ENCODE data around the gene HEXA. TPM values are rescaled to one million over a fixed set of nuclear protein-coding genes. Genes with fewer than 3 reads are reported as not detected.

The HEXA gene
- polyA plus RNA-seq, 2 of the 4 experiments (the other 2 are of a cell fraction) = 112 to 148 TPM

DNA sequence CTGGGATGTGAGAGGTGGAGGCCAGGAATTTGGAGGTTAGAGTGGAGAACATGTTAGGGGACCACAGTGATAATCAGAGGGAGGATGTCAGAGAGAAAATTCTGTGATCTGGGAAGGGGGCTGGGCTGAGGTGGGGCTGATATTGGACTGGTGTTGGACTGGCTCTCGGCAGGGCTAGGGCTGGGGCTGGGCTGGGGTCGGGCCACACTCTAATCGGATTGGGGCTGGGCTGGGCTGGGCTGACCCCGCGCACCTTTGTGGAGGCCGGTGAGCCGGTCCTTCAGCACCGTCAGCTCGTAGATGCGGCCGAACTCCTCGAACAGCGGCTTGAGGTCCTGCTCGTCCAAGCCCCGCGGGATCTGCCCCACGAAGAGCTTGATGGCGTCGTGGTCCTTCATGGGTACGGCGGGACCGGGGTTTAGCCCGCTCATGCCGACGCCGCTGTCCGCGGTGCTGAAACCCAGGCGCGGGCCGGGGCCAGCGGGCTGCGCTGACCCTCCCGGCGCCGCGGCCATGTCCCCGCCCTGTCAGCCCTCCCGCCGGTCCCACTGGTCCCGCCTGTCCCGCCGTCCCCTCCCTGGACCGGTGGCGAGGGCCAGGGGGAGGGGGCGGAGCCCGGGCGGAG is 56.3 kb downstream of the HEXA start:
- Histone ChIP-seq H3K4me1 (no peaks in the 10 kb centered on the region), H3K4me2 (peak overlapping the region; percentile 91), H3K27ac (peak overlapping the region in 1 of 2 experiments; percentile 68; a peak in 3 of 6 replicates), H3K4me3 (peak overlapping the region; percentile 64), H3K9me3 (peaks cover 11% of the 10 kb centered on the region; the same call in 2 of the 3 replicates)
- DNase-seq (ENCODE audit: low read depth in 1 of 2, low spot score in 1 of 2) (peak; percentile 62 to 82), ATAC-seq (peak; percentile 81 to 90), FAIRE-seq (no peak)
- WGBS (ENCODE audit: missing lambda C conversion rate) = 30% methylated on average over 15 of the region's 48 CpGs
- ChIA-PET CTCF (interaction anchor here (0.7 to 1.4 kb wide), 3 partner anchors 9 to 34 kb away, joined by 3 to 4 read pairs (median 3); no protein-coding TSS in a partner anchor), POLR2A (interaction anchor here (1.0 kb wide), 1 partner anchor 20 kb away, joined by 3 read pairs; no protein-coding TSS in a partner anchor)
- TF ChIP-seq, protein P1, sequence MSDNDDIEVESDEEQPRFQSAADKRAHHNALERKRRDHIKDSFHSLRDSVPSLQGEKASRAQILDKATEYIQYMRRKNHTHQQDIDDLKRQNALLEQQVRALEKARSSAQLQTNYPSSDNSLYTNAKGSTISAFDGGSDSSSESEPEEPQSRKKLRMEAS (IDR thresholded peaks at IDR 0.05) = peak; percentile 90
- peak; percentile 31; the same call in 1 of the 2 replicates for TF ChIP-seq ATOH8 (CRISPR knock-in tag; IDR thresholded peaks at IDR 0.05; ENCODE audit: low read depth)
- TF ChIP-seq E2F6 (IDR thresholded peaks at IDR 0.05; ENCODE audit: borderline replicate concordance, low read depth) = peak; percentile 92
- TF ChIP-seq EHMT2 (IDR thresholded peaks at IDR 0.05; ENCODE audit: low read depth) = peak; percentile 75
- peak; percentile 66; the same call in 1 of the 2 replicates for TF ChIP-seq ZSCAN20 (CRISPR knock-in tag; IDR thresholded peaks at IDR 0.05)
- TF ChIP-seq, protein P2, sequence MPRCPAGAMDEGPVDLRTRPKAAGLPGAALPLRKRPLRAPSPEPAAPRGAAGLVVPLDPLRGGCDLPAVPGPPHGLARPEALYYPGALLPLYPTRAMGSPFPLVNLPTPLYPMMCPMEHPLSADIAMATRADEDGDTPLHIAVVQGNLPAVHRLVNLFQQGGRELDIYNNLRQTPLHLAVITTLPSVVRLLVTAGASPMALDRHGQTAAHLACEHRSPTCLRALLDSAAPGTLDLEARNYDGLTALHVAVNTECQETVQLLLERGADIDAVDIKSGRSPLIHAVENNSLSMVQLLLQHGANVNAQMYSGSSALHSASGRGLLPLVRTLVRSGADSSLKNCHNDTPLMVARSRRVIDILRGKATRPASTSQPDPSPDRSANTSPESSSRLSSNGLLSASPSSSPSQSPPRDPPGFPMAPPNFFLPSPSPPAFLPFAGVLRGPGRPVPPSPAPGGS (IDR thresholded peaks at IDR 0.05) = no peak
- TF ChIP-seq HOXB13 (CRISPR knock-in tag; IDR thresholded peaks at IDR 0.05; ENCODE audit: low read depth) = peak; percentile 79; the same call in 1 of the 2 replicates
- TF ChIP-seq FOSL2 (IDR thresholded peaks at IDR 0.05) = no peak
- no peak for TF ChIP-seq FOSL2 (CRISPR knock-in tag; IDR thresholded peaks at IDR 0.05)
- TF ChIP-seq CHD2 (IDR thresholded peaks at IDR 0.05; ENCODE audit: low read length, partially characterized antibody) = no peak
- TF ChIP-seq TP53 (CRISPR knock-in tag; IDR thresholded peaks at IDR 0.05) = no peak
- no peak for TF ChIP-seq HMGXB4 (CRISPR knock-in tag; IDR thresholded peaks at IDR 0.05; ENCODE audit: borderline replicate concordance)
- TF ChIP-seq HES2 (IDR thresholded peaks at IDR 0.05) = no peak
- TF ChIP-seq KDM1A (IDR thresholded peaks at IDR 0.05; ENCODE audit: low read depth) = no peak
- TF ChIP-seq TFCP2L1 (CRISPR knock-in tag; IDR thresholded peaks at IDR 0.05) = 0 out of 2 replicates have a peak, but pooled peaks have one; percentile 46
- peak; percentile 54; the same call in 1 of the 2 replicates for TF ChIP-seq FOXS1 (CRISPR knock-in tag; IDR thresholded peaks at IDR 0.05)
- TF ChIP-seq, protein P3, sequence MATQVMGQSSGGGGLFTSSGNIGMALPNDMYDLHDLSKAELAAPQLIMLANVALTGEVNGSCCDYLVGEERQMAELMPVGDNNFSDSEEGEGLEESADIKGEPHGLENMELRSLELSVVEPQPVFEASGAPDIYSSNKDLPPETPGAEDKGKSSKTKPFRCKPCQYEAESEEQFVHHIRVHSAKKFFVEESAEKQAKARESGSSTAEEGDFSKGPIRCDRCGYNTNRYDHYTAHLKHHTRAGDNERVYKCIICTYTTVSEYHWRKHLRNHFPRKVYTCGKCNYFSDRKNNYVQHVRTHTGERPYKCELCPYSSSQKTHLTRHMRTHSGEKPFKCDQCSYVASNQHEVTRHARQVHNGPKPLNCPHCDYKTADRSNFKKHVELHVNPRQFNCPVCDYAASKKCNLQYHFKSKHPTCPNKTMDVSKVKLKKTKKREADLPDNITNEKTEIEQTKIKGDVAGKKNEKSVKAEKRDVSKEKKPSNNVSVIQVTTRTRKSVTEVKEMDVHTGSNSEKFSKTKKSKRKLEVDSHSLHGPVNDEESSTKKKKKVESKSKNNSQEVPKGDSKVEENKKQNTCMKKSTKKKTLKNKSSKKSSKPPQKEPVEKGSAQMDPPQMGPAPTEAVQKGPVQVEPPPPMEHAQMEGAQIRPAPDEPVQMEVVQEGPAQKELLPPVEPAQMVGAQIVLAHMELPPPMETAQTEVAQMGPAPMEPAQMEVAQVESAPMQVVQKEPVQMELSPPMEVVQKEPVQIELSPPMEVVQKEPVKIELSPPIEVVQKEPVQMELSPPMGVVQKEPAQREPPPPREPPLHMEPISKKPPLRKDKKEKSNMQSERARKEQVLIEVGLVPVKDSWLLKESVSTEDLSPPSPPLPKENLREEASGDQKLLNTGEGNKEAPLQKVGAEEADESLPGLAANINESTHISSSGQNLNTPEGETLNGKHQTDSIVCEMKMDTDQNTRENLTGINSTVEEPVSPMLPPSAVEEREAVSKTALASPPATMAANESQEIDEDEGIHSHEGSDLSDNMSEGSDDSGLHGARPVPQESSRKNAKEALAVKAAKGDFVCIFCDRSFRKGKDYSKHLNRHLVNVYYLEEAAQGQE (IDR thresholded peaks at IDR 0.05) = peak; percentile 92
- no peak for TF ChIP-seq ESRRA (IDR thresholded peaks at IDR 0.05; ENCODE audit: borderline replicate concordance, low read length)
- no peak for TF ChIP-seq NR3C1 (IDR thresholded peaks at IDR 0.05)
- TF ChIP-seq FOSB (CRISPR knock-in tag; IDR thresholded peaks at IDR 0.05) = no peak
- TF ChIP-seq CEBPB (IDR thresholded peaks at IDR 0.05) = no peak
- TF ChIP-seq SREBF2 (IDR thresholded peaks at IDR 0.05) = no peak
- peak; percentile 72; the same call in 1 of the 2 replicates for TF ChIP-seq HOXB5 (CRISPR knock-in tag; IDR thresholded peaks at IDR 0.05)
- no peak for TF ChIP-seq ZC3H11A (IDR thresholded peaks at IDR 0.05)
- TF ChIP-seq RAD21 (conservative IDR thresholded peaks at IDR 0.05 in 1 of 2, IDR thresholded peaks at IDR 0.05 in 1 of 2) = no peak
- TF ChIP-seq RNF2 (IDR thresholded peaks at IDR 0.05; ENCODE audit: borderline replicate concordance, low read depth) = no peak
- no peak for TF ChIP-seq GATA3 (IDR thresholded peaks at IDR 0.05; ENCODE audit: borderline replicate concordance)
- no peak for TF ChIP-seq ELK1 (IDR thresholded peaks at IDR 0.05; ENCODE audit: low read depth, low read length)
- no peak for TF ChIP-seq JUNB (IDR thresholded peaks at IDR 0.05)

All from A549 (cell line).